ENCODE measurements around the gene KHDC3L.

DNA sequence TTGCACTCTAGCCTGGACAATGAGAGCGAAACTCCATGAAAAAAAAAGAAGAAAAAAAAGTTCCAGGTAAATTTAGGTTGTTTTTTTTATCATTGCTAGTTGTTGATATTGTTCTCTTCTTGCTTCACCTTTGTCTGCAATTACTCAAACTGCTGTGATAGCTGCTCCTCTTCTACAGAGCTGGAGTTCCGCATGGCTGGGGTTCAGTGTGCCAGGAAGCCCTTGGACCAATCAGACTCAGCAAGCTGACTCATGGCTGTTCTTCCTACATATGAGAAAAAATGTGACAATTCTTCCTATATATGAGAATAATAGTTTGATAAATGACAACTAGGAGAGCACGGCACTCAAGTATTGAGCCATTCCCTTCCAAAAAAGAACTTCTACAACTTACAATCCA lies 36.8 kb upstream of the KHDC3L start:
- TF ChIP-seq, protein P1, sequence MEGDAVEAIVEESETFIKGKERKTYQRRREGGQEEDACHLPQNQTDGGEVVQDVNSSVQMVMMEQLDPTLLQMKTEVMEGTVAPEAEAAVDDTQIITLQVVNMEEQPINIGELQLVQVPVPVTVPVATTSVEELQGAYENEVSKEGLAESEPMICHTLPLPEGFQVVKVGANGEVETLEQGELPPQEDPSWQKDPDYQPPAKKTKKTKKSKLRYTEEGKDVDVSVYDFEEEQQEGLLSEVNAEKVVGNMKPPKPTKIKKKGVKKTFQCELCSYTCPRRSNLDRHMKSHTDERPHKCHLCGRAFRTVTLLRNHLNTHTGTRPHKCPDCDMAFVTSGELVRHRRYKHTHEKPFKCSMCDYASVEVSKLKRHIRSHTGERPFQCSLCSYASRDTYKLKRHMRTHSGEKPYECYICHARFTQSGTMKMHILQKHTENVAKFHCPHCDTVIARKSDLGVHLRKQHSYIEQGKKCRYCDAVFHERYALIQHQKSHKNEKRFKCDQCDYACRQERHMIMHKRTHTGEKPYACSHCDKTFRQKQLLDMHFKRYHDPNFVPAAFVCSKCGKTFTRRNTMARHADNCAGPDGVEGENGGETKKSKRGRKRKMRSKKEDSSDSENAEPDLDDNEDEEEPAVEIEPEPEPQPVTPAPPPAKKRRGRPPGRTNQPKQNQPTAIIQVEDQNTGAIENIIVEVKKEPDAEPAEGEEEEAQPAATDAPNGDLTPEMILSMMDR (conservative IDR thresholded peaks at IDR 0.05; ENCODE audit: low read length): no peak
- TF ChIP-seq EZH2phosphoT487 (IDR thresholded peaks at IDR 0.05; ENCODE audit: borderline replicate concordance, low read depth, low read length): no peak
